Neural progenitor cell (in vitro differentiated cells): ENCODE data around the gene TDRD9.

Experiments used
- EZH2phosphoT487 ChIP-seq: fragments of 200-600 bp; sonication (generic); IDR thresholded peaks from 2 replicates; pipeline ENCODE4 v1.6.1; 2017; ENCODE audit warnings: antibody characterized with exemption
- TF ChIP-seq, protein P1 (sequence below): fragments of 200-600 bp; sonication (generic); IDR thresholded peaks from 2 replicates; pipeline ENCODE4 v1.5.1; 2017; ENCODE audit warnings: antibody characterized with exemption, mild to moderate bottlenecking

DNA sequence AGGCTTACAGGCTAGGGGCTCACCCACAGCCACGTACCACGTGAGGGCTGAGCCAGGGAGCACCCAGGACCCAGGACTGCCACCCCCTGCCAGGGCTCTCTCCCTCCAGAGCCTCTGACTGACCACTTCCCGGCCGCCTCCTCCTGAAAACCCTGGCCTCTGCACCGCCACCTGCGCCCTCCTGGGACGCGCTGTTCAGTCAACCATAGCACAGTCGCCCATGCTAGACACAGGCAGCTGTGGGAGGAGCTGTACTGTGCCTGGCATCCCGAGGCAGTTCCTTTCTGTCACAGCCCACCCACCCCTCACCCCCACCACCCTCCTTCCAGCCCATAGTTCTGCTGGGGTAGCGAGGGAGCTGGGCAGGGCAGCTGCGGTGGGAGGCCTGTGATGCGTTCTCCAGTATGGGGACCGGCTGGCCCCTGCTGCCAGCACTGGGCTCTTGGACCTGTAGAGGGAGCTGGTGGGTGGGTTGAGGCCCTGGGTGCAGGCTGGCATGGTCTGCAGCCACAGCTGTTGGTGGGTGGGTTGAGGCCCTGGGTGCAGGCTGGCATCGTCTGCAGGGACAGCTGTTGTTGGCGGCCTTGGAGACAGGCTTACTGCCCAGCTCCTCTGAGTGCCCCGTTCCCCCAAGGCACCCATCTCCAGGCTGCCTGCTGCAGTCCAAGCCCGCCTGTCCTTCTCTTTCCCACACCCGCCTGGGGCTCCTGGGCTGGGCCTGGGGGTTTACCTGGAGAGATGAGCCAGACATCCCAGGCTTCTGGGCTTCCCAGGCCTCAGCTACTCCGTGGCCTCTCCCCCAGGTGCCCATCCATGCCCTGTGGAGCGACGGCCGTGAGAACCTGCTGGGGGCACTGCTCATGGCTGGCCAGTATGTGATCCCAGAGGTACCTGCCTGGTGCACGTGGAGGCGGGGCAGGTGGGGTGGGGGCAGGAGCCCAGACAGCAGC, 168.8 kb downstream of the TDRD9 start:
- TF ChIP-seq, protein P1, sequence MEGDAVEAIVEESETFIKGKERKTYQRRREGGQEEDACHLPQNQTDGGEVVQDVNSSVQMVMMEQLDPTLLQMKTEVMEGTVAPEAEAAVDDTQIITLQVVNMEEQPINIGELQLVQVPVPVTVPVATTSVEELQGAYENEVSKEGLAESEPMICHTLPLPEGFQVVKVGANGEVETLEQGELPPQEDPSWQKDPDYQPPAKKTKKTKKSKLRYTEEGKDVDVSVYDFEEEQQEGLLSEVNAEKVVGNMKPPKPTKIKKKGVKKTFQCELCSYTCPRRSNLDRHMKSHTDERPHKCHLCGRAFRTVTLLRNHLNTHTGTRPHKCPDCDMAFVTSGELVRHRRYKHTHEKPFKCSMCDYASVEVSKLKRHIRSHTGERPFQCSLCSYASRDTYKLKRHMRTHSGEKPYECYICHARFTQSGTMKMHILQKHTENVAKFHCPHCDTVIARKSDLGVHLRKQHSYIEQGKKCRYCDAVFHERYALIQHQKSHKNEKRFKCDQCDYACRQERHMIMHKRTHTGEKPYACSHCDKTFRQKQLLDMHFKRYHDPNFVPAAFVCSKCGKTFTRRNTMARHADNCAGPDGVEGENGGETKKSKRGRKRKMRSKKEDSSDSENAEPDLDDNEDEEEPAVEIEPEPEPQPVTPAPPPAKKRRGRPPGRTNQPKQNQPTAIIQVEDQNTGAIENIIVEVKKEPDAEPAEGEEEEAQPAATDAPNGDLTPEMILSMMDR, result peak; percentile 45
- no peak for TF ChIP-seq EZH2phosphoT487
